Liver (tissue), 9 donors: ENCODE data around the gene LYZ. TPM values are rescaled to one million over a fixed set of nuclear protein-coding genes. Genes with fewer than 3 reads are reported as not detected.

Experiments used
- DNase-seq: peaks from one replicate; pipeline ENCODE4 v3.0.0-alpha.2; 2017; ENCODE audit warnings: low spot score
- H3K27ac ChIP-seq, 2 donors: one replicate each; pipeline ENCODE4 v1.7.0; 2013; ENCODE audit warnings: inconsistent platforms in 2 of 2, low read length in 2 of 2, control low read depth in 1 of 2, low read depth in 1 of 2, mild to moderate bottlenecking in 1 of 2
- H3K27me3 ChIP-seq, 4 donors: one replicate each; pipeline versions ENCODE4 v1.6.1 to v1.7.0; 2013; ENCODE audit warnings: low read length in 3 of 4, inconsistent platforms in 1 of 4, mild to moderate bottlenecking in 1 of 4, moderate library complexity in 1 of 4; ENCODE audit not compliant: control insufficient read depth in 4 of 4, insufficient read depth in 4 of 4
- H3K36me3 ChIP-seq, 4 donors: one replicate each; pipeline versions ENCODE4 v1.6.1 to v1.7.0; 2013; ENCODE audit warnings: low read length in 3 of 4, mild to moderate bottlenecking in 3 of 4, low read depth in 1 of 4, moderate library complexity in 1 of 4; ENCODE audit not compliant: control insufficient read depth in 4 of 4, insufficient read depth in 3 of 4
- H3K4me1 ChIP-seq, 4 donors: one replicate each; pipeline versions ENCODE4 v1.6.1 to v1.7.0; 2013; ENCODE audit warnings: low read length in 3 of 4, mild to moderate bottlenecking in 3 of 4, moderate library complexity in 1 of 4; ENCODE audit not compliant: control insufficient read depth in 4 of 4, insufficient read depth in 4 of 4
- H3K4me3 ChIP-seq, 3 donors: one replicate each; pipeline versions ENCODE4 v1.6.1 to v1.7.0; 2013; ENCODE audit warnings: low read length in 3 of 3, control low read depth in 1 of 3, low read depth in 1 of 3, mild to moderate bottlenecking in 1 of 3
- H3K9ac ChIP-seq, 2 donors: one replicate each; pipeline ENCODE4 v1.7.0; 2013; ENCODE audit warnings: low read length in 2 of 2, mild to moderate bottlenecking in 2 of 2, moderate library complexity in 2 of 2, control low read depth in 1 of 2, low read depth in 1 of 2
- H3K9me3 ChIP-seq, 4 donors: one replicate each; pipeline versions ENCODE4 v1.6.1 to v1.7.0; 2013; ENCODE audit warnings: low read length in 3 of 4; ENCODE audit not compliant: control insufficient read depth in 4 of 4
- EGR1 ChIP-seq, 2 donors: IDR thresholded peaks; 2 replicates each; pipeline ENCODE4 v1.6.1; 2016 to 2018; ENCODE audit warnings: antibody characterized with exemption in 2 of 2, low read depth in 2 of 2
- FOXA1 ChIP-seq: IDR thresholded peaks from 2 replicates; pipeline ENCODE4 v1.6.1; 2016; ENCODE audit warnings: antibody characterized with exemption
- FOXA2 ChIP-seq: IDR thresholded peaks from 2 replicates; pipeline ENCODE4 v1.6.1; 2016; ENCODE audit warnings: antibody characterized with exemption
- HNF4A ChIP-seq, 2 donors: conservative IDR thresholded peaks; 2 replicates each; pipeline ENCODE4 v1.6.1; 2016; ENCODE audit warnings: antibody characterized with exemption in 2 of 2, mild to moderate bottlenecking in 2 of 2
- HNF4G ChIP-seq: IDR thresholded peaks from 2 replicates; pipeline ENCODE4 v1.6.1; 2016; ENCODE audit warnings: antibody characterized with exemption
- JUND ChIP-seq, 2 donors: IDR thresholded peaks; 2 replicates each; pipeline ENCODE4 v1.6.1; 2016; ENCODE audit warnings: antibody characterized with exemption in 2 of 2
- NR2F2 ChIP-seq: IDR thresholded peaks from 2 replicates; pipeline ENCODE4 v1.6.1; 2016; ENCODE audit warnings: antibody characterized with exemption
- RXRA ChIP-seq, 2 donors: IDR thresholded peaks; 2 replicates each; pipeline ENCODE4 v1.6.1; 2017 to 2018; ENCODE audit warnings: antibody characterized with exemption in 2 of 2, mild to moderate bottlenecking in 1 of 2
- SP1 ChIP-seq: IDR thresholded peaks from 2 replicates; pipeline ENCODE4 v1.6.1; 2018; ENCODE audit warnings: antibody characterized with exemption, mild to moderate bottlenecking
- YY1 ChIP-seq: IDR thresholded peaks from 2 replicates; pipeline ENCODE4 v1.6.1; 2016; ENCODE audit warnings: antibody characterized with exemption, mild to moderate bottlenecking
- WGBS: extraction: QIAGEN DNeasy Blood & Tissue Kit; methylation state at CpG from one replicate; pipeline ENCODE4 v1.1.7; 2013; 5-methylcytosine and 5-hydroxymethylcytosine counted together
- polyA plus RNA-seq, 2 donors: library from polyadenylated mRNA; stranded (reverse) in 1 of 2; unstranded in 1 of 2; fragments of 200-250 nt in 1 of 2; fragments of >200 nt in 1 of 2; fragmentation: Nextera tagmentation in 1 of 2; extraction: Ambion mirVana in 1 of 2; gene quantifications; one replicate each; pipeline versions ENCODE4 v1.2.1 to v1.2.3, GENCODE V29; 2013 to 2015
- total RNA-seq, 2 donors: library from RNA; depleted of rRNA; stranded (reverse); fragments of >200 nt; gene quantifications; one replicate each; pipeline ENCODE4 v1.2.3, GENCODE V29; 2014
- TF ChIP-seq, protein P1 (sequence below): IDR thresholded peaks from 2 replicates; pipeline ENCODE4 v1.6.1; 2016; ENCODE audit warnings: antibody characterized with exemption
- TF ChIP-seq, protein P2 (sequence below): IDR thresholded peaks from 2 replicates; pipeline ENCODE4 v1.6.1; 2016; ENCODE audit warnings: antibody characterized with exemption, mild to moderate bottlenecking
- TF ChIP-seq, protein P3 (sequence below): IDR thresholded peaks from 2 replicates; pipeline ENCODE4 v1.6.1; 2016; ENCODE audit warnings: antibody characterized with exemption
- TF ChIP-seq, protein P4 (sequence below): IDR thresholded peaks from 2 replicates; pipeline ENCODE4 v1.6.1; 2016; ENCODE audit warnings: antibody characterized with exemption
- TF ChIP-seq, protein P5 (sequence below): fragments of 150-350 bp; IDR thresholded peaks from 2 replicates; pipeline ENCODE4 v1.5.1; 2017; ENCODE audit warnings: improper control_type of control experiment, low read depth, low read length; ENCODE audit not compliant: missing input control
- donor health status: healthy.
- donor health status: healthy.
- donor health status: healthy.
- donor health status: healthy.
- donor health status: healthy.

Gene LYZ
- total and polyA plus RNA-seq, 4 donors = 11.5 to 141 (median 33.5) TPM

DNA sequence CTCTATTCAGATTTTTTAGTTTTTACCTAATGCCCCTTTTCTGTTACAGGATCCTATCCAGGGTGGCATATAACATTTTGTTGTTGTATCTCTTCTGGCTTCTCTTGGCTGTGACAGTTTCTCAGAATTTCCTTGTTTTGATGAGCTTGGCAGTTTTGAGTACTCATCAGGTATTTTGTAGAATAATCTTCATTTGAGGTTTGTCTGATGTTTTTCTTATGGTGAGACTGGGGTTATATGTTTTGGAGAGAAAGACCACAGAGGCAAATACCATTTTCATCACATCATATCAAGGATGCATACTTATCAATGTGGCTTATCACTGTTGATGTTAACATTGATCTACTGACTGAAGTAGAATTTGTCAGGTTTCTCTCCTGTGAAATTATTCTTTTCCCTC, 14.0 kb upstream of the LYZ start:
- no peak overlapping the region for H3K27ac ChIP-seq
- H3K9ac ChIP-seq = no peak overlapping the region
- no peaks in the 10 kb centered on the region for H3K27me3 ChIP-seq
- H3K9me3 ChIP-seq = no peaks in the 10 kb centered on the region
- DNase-seq = no peak
- no peaks in the 10 kb centered on the region for H3K36me3 ChIP-seq
- no peak overlapping the region for H3K4me3 ChIP-seq
- H3K4me1 ChIP-seq = peaks cover 2 to 46% (median 26%) of the 10 kb centered on the region in 4 donors
- TF ChIP-seq, protein P1, sequence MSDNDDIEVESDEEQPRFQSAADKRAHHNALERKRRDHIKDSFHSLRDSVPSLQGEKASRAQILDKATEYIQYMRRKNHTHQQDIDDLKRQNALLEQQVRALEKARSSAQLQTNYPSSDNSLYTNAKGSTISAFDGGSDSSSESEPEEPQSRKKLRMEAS = no peak
- TF ChIP-seq JUND (IDR thresholded peaks at IDR 0.05) = no peak
- TF ChIP-seq EGR1 (IDR thresholded peaks at IDR 0.05; ENCODE audit: low read depth in 2 of 2) = no peak
- TF ChIP-seq FOXA2 = no peak
- no peak for TF ChIP-seq HNF4G
- TF ChIP-seq, protein P2, sequence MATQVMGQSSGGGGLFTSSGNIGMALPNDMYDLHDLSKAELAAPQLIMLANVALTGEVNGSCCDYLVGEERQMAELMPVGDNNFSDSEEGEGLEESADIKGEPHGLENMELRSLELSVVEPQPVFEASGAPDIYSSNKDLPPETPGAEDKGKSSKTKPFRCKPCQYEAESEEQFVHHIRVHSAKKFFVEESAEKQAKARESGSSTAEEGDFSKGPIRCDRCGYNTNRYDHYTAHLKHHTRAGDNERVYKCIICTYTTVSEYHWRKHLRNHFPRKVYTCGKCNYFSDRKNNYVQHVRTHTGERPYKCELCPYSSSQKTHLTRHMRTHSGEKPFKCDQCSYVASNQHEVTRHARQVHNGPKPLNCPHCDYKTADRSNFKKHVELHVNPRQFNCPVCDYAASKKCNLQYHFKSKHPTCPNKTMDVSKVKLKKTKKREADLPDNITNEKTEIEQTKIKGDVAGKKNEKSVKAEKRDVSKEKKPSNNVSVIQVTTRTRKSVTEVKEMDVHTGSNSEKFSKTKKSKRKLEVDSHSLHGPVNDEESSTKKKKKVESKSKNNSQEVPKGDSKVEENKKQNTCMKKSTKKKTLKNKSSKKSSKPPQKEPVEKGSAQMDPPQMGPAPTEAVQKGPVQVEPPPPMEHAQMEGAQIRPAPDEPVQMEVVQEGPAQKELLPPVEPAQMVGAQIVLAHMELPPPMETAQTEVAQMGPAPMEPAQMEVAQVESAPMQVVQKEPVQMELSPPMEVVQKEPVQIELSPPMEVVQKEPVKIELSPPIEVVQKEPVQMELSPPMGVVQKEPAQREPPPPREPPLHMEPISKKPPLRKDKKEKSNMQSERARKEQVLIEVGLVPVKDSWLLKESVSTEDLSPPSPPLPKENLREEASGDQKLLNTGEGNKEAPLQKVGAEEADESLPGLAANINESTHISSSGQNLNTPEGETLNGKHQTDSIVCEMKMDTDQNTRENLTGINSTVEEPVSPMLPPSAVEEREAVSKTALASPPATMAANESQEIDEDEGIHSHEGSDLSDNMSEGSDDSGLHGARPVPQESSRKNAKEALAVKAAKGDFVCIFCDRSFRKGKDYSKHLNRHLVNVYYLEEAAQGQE = no peak
- TF ChIP-seq, protein P3, sequence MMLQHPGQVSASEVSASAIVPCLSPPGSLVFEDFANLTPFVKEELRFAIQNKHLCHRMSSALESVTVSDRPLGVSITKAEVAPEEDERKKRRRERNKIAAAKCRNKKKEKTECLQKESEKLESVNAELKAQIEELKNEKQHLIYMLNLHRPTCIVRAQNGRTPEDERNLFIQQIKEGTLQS = no peak
- TF ChIP-seq RXRA (IDR thresholded peaks at IDR 0.05) = no peak
- TF ChIP-seq NR2F2 = no peak
- no peak for TF ChIP-seq HNF4A (conservative IDR thresholded peaks at IDR 0.05)
- TF ChIP-seq SP1 = no peak
- TF ChIP-seq FOXA1 = no peak
- TF ChIP-seq YY1 = no peak

DNA sequence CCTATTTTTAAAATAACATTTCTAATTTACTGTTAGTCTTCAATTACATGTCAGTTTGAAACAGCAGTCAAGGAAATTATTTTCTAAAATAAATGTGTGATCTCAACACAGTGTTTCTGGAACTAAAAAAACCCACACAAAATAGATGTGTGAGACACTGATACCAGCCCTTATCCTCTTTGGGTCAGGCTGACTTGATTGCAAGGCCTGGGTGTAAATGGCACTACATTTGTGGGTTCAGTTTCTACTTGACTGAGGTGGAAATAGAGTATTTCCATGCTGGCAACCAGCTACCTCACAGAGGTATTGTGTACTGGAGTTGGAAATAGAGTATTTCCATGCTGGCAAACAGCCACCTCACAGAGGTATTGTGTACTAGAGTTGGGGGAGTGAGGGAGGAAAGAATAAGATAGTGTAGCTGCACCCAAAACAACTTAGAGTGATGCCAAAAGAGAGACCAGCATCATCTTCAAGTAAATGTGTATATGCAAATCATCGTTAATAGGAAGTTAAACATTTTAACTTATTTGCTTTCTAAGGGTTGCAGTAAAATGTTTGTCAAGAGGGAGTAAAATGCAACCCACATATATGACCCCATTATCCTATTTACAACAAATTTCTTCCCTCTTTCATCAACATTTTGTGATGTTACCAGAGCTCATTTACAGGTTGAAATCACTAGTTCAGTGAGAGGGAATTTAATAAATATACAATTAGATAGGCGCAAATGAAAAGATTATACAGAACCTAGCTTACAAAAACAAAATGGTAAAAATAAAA, 10.7 kb upstream of the LYZ start:
- Histone ChIP-seq H3K9me3 (no peaks in the 10 kb centered on the region), H3K36me3 (no peaks in the 10 kb centered on the region), H3K4me3 (no peak overlapping the region), H3K4me1 (peaks cover 5 to 59% (median 45%) of the 10 kb centered on the region in 4 donors), H3K27ac (peak overlapping the region; percentile 33 to 70), H3K9ac (no peak overlapping the region), H3K27me3 (no peaks in the 10 kb centered on the region)
- 49% methylated on average over 2 of the region's 2 CpGs for WGBS
- no peak for DNase-seq
- peak in 1 of 2 donors; percentile 23 for TF ChIP-seq EGR1 (IDR thresholded peaks at IDR 0.05; ENCODE audit: low read depth in 2 of 2)
- no peak for TF ChIP-seq FOXA1

DNA sequence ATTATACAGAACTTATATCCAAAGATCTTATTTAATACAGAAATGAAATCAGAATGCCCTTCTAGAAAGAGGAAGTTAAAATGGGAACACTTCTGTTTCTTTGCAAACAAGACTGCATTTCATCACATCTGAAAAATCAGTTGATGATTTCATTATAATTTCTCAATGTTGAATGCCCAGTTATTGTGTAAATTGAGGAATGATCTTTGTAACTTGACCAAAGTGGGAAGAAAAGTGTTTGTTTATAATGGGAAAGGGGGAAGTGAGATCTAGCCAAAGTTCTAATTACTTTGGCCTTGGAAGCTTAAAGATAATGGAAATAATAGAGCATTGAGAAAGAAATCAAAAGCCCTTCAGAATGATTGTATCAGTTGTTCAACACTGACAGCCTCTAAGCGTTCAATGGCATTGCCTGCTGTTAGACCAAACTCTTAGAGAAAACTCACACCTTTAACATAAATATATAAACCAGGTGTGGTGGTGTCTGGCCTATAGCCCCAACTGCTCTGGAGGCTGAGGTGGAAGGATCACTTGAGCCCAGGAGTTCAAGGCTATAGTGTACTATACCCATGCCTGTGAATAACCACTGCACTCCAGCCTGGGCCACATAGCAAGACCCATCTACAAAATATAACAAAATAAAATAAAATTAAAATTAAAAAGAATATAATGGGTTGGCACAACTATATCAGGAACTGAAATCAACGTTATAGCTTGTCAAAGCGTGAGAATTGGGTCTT, 9.9 kb upstream of the LYZ start:
- peak overlapping the region; percentile 49 to 62 for H3K27ac ChIP-seq
- WGBS = 67% methylated on average over 3 of the region's 3 CpGs
- peaks cover 5 to 56% (median 44%) of the 10 kb centered on the region in 4 donors for H3K4me1 ChIP-seq
- no peaks in the 10 kb centered on the region for H3K27me3 ChIP-seq
- no peaks in the 10 kb centered on the region for H3K36me3 ChIP-seq
- H3K9me3 ChIP-seq = no peaks in the 10 kb centered on the region
- no peak for DNase-seq
- H3K4me3 ChIP-seq = no peak overlapping the region
- H3K9ac ChIP-seq = no peak overlapping the region
- TF ChIP-seq SP1 (peak; percentile 92), NR2F2 (peak; percentile 20), HNF4G (peak; percentile 96)
- TF ChIP-seq, protein P4, sequence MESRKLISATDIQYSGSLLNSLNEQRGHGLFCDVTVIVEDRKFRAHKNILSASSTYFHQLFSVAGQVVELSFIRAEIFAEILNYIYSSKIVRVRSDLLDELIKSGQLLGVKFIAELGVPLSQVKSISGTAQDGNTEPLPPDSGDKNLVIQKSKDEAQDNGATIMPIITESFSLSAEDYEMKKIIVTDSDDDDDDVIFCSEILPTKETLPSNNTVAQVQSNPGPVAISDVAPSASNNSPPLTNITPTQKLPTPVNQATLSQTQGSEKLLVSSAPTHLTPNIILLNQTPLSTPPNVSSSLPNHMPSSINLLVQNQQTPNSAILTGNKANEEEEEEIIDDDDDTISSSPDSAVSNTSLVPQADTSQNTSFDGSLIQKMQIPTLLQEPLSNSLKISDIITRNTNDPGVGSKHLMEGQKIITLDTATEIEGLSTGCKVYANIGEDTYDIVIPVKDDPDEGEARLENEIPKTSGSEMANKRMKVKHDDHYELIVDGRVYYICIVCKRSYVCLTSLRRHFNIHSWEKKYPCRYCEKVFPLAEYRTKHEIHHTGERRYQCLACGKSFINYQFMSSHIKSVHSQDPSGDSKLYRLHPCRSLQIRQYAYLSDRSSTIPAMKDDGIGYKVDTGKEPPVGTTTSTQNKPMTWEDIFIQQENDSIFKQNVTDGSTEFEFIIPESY = peak; percentile 78
- TF ChIP-seq, protein P5, sequence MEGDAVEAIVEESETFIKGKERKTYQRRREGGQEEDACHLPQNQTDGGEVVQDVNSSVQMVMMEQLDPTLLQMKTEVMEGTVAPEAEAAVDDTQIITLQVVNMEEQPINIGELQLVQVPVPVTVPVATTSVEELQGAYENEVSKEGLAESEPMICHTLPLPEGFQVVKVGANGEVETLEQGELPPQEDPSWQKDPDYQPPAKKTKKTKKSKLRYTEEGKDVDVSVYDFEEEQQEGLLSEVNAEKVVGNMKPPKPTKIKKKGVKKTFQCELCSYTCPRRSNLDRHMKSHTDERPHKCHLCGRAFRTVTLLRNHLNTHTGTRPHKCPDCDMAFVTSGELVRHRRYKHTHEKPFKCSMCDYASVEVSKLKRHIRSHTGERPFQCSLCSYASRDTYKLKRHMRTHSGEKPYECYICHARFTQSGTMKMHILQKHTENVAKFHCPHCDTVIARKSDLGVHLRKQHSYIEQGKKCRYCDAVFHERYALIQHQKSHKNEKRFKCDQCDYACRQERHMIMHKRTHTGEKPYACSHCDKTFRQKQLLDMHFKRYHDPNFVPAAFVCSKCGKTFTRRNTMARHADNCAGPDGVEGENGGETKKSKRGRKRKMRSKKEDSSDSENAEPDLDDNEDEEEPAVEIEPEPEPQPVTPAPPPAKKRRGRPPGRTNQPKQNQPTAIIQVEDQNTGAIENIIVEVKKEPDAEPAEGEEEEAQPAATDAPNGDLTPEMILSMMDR = no peak
- TF ChIP-seq, protein P1 = peak; percentile 99
- TF ChIP-seq, protein P3 = peak; percentile 85
